IMR-90 (cell line): ENCODE results near the gene APC. TPM values are rescaled to one million over a fixed set of nuclear protein-coding genes. Genes with fewer than 3 reads are reported as not detected.

Experiments used
- ATAC-seq: fragments of 200-7000 bp; cut with Tn5 transposase; 2 replicates; pipeline ENCODE4 v1.9.1; 2020; ENCODE audit warnings: low read depth, mild to moderate bottlenecking, moderate library complexity
- BruUV-seq: library from RNA; stranded (reverse); fragments of 400-500 nt; replicated peaks from 2 replicates; lab custom pipeline; 2021; lab: Mats Ljungman, UMichigan
- CTCF ChIA-PET: fragments of 300-600 bp; formaldehyde crosslinking; extraction: SDS; loops from one replicate; lab custom pipeline; 2021; ENCODE audit warnings: antibody characterized with exemption; lab: Yijun Ruan, JAX
- POLR2A ChIA-PET: fragments of 300-600 bp; sonication (Branson Sonifier 250); formaldehyde crosslinking; loops from one replicate; lab custom pipeline; 2022; ENCODE audit warnings: antibody characterized with exemption; ENCODE audit not compliant: unreplicated experiment; lab: Charles Lee
- DNase-seq: peaks from one replicate; pipeline ENCODE4 v3.0.0; 2013
- H2AFZ ChIP-seq: replicated peaks from 2 replicates; pipeline ENCODE3; 2013; ENCODE audit warnings: low read length, mild to moderate bottlenecking; ENCODE audit not compliant: poor library complexity
- H2AK5ac ChIP-seq: 2 replicates; pipeline ENCODE4 v1.6.1; 2013; ENCODE audit warnings: low read depth, low read length, inconsistent platforms
- H2AK9ac ChIP-seq: replicated peaks from 2 replicates; pipeline ENCODE3; 2013; ENCODE audit warnings: mild to moderate bottlenecking, low read depth, low read length, moderate library complexity; ENCODE audit not compliant: poor library complexity
- H2BK120ac ChIP-seq: 2 replicates; pipeline ENCODE4 v1.6.1; 2013; ENCODE audit warnings: low read depth, low read length, inconsistent platforms
- H2BK15ac ChIP-seq: 3 replicates; pipeline ENCODE4 v1.6.1; 2013; ENCODE audit warnings: low read depth, low read length, inconsistent platforms
- H2BK20ac ChIP-seq: 2 replicates; pipeline ENCODE4 v1.6.1; 2013; ENCODE audit warnings: low read depth, mild to moderate bottlenecking, inconsistent platforms, low read length, moderate library complexity
- H2BK5ac ChIP-seq: 2 replicates; pipeline ENCODE4 v1.6.1; 2013; ENCODE audit warnings: mild to moderate bottlenecking, low read depth, low read length, inconsistent platforms; ENCODE audit not compliant: poor library complexity, severe bottlenecking
- H3K14ac ChIP-seq: replicated peaks from 2 replicates; pipeline ENCODE4 v1.6.1; 2013; ENCODE audit warnings: low read depth, low read length, inconsistent platforms
- H3K18ac ChIP-seq: 2 replicates; pipeline ENCODE4 v1.6.1; 2013; ENCODE audit warnings: low read depth, low read length, control low read depth
- H3K23ac ChIP-seq: 2 replicates; pipeline ENCODE4 v1.6.1; 2013; ENCODE audit warnings: low read depth, low read length, inconsistent platforms
- H3K27ac ChIP-seq: 2 replicates; pipeline ENCODE4 v1.5.1; 2013; ENCODE audit warnings: mild to moderate bottlenecking, control low read depth, low read length; ENCODE audit not compliant: insufficient read depth
- H3K27me3 ChIP-seq: 2 replicates; pipeline ENCODE4 v1.6.1; 2013; ENCODE audit warnings: low read length; ENCODE audit not compliant: control insufficient read depth, insufficient read depth
- H3K36me3 ChIP-seq: 2 replicates; pipeline ENCODE4 v1.6.1; 2013; ENCODE audit warnings: low read length, mixed read lengths; ENCODE audit not compliant: control insufficient read depth, insufficient read depth
- H3K4ac ChIP-seq: 2 replicates; pipeline ENCODE4 v1.6.1; 2013; ENCODE audit warnings: low read depth, low read length, inconsistent platforms
- H3K4me1 ChIP-seq: 2 replicates; pipeline ENCODE4 v1.6.1; 2013; ENCODE audit warnings: low read length, mixed read lengths; ENCODE audit not compliant: control insufficient read depth, insufficient read depth
- H3K4me2 ChIP-seq: 2 replicates; pipeline ENCODE4 v1.6.1; 2013; ENCODE audit warnings: low read depth, mild to moderate bottlenecking, control low read depth, low read length, moderate library complexity
- H3K4me3 ChIP-seq: 2 replicates; pipeline ENCODE4 v1.5.1; 2013; ENCODE audit warnings: low read depth, mild to moderate bottlenecking, control low read depth, low read length, moderate library complexity; ENCODE audit not compliant: insufficient read depth
- H3K56ac ChIP-seq: 2 replicates; pipeline ENCODE4 v1.6.1; 2013; ENCODE audit warnings: low read length, inconsistent platforms; ENCODE audit not compliant: insufficient read depth; ENCODE audit errors: extremely low read depth
- H3K79me1 ChIP-seq, 2 experiments: 2 replicates each; pipeline ENCODE4 v1.6.1; 2013; ENCODE audit warnings: low read length in 2 of 2, inconsistent platforms in 1 of 2, low read depth in 1 of 2
- H3K9ac ChIP-seq: 2 replicates; pipeline ENCODE4 v1.6.1; 2013; ENCODE audit warnings: low read depth, low read length, control low read depth
- H3K9me1 ChIP-seq: 2 replicates; pipeline ENCODE4 v1.6.1; 2013; ENCODE audit warnings: low read length, inconsistent platforms; ENCODE audit not compliant: insufficient read depth
- H3K9me3 ChIP-seq: 2 replicates; pipeline ENCODE4 v1.6.1; 2013; ENCODE audit warnings: low read length; ENCODE audit not compliant: control insufficient read depth, insufficient read depth
- H4K20me1 ChIP-seq: 2 replicates; pipeline ENCODE4 v1.6.1; 2013; ENCODE audit warnings: low read length, inconsistent platforms; ENCODE audit not compliant: insufficient read depth
- H4K5ac ChIP-seq: 2 replicates; pipeline ENCODE4 v1.6.1; 2013; ENCODE audit warnings: mild to moderate bottlenecking, low read depth, low read length, control low read depth
- H4K8ac ChIP-seq, 2 experiments: 2 replicates each; pipeline ENCODE4 v1.6.1; 2013; ENCODE audit warnings: low read depth in 2 of 2, low read length in 2 of 2, control low read depth in 1 of 2, inconsistent platforms in 1 of 2
- H4K91ac ChIP-seq: 2 replicates; pipeline ENCODE4 v1.6.1; 2013; ENCODE audit warnings: low read depth, low read length, inconsistent platforms; ENCODE audit not compliant: insufficient read depth
- BHLHE40 ChIP-seq: fragments of 150-350 bp; IDR thresholded peaks from 2 replicates; pipeline ENCODE4 v1.6.1; 2016; ENCODE audit warnings: mild to moderate bottlenecking, low read depth, low read length
- CEBPB ChIP-seq: IDR thresholded peaks from 2 replicates; pipeline ENCODE4 v1.6.1; 2012; ENCODE audit warnings: low read depth, low read length, improper control_type of control experiment
- CHD1 ChIP-seq: IDR thresholded peaks from 2 replicates; pipeline ENCODE4 v1.6.1; 2012; ENCODE audit warnings: low read depth, low read length, improper control_type of control experiment
- MAFK ChIP-seq: IDR thresholded peaks from 2 replicates; pipeline ENCODE4 v1.6.1; 2012; ENCODE audit warnings: low read depth, low read length, improper control_type of control experiment
- MXI1 ChIP-seq: IDR thresholded peaks from 2 replicates; pipeline ENCODE4 v1.6.1; 2012; ENCODE audit warnings: low read depth, mild to moderate bottlenecking, low read length, moderate library complexity, borderline replicate concordance
- NFE2L2 ChIP-seq: fragments of 150-350 bp; IDR thresholded peaks from 2 replicates; pipeline ENCODE4 v1.6.1; 2016; ENCODE audit warnings: low read depth, mild to moderate bottlenecking, low read length
- RAD21 ChIP-seq: IDR thresholded peaks from 2 replicates; pipeline ENCODE4 v1.6.1; 2012; ENCODE audit warnings: low read length, improper control_type of control experiment
- RCOR1 ChIP-seq: IDR thresholded peaks from 2 replicates; pipeline ENCODE4 v1.6.1; 2012; ENCODE audit warnings: mild to moderate bottlenecking, low read length, improper control_type of control experiment; ENCODE audit not compliant: insufficient replicate concordance
- RFX5 ChIP-seq: IDR thresholded peaks from 2 replicates; pipeline ENCODE4 v1.8.0; 2012; ENCODE audit warnings: low read depth, mild to moderate bottlenecking, low read length, moderate library complexity
- SMC3 ChIP-seq: fragments of 150-350 bp; IDR thresholded peaks from 2 replicates; pipeline ENCODE4 v1.6.1; 2016; ENCODE audit warnings: low read depth, mild to moderate bottlenecking, antibody characterized with exemption, low read length, moderate library complexity
- WGBS, 2 experiments: methylation state at CpG; one replicate each; pipeline versions ENCODE4 v1.1.5 to v1.1.7; 2013; ENCODE audit warnings: missing lambda C conversion rate in 2 of 2; ENCODE audit not compliant: insufficient read length in 1 of 2; ENCODE audit errors: extremely low coverage in 2 of 2; 5-methylcytosine and 5-hydroxymethylcytosine counted together
- dilution Hi-C: fragments of 300-500 bp; cut with HindIII; formaldehyde crosslinking; loops from one replicate; pipeline ENCODE4 v1.14.3; 2018; ENCODE audit warnings: low sequenced_read_pairs; ENCODE audit not compliant: unreplicated experiment
- in situ Hi-C: fragments of 300-500 bp; cut with MboI; formaldehyde crosslinking; loops from 3 replicates; pipeline ENCODE4 v1.14.3; 2019; ENCODE audit warnings: low sequenced_read_pairs, inconsistent platforms, mixed read lengths
- intact Hi-C: fragments of 100-400 bp; cut with micrococcal nuclease; formaldehyde crosslinking; loops from 2 replicates; pipeline ENCODE4 v1.10.0; 2022
- polyA plus RNA-seq, 3 experiments: library from polyadenylated mRNA; depleted of rRNA; stranded (reverse); fragments of >200 nt; gene quantifications; 2 replicates each; pipeline ENCODE4 v1.2.3, GENCODE V29; 2012; ENCODE audit warnings: low replicate concordance in 1 of 3
- total RNA-seq: library from RNA; depleted of rRNA; stranded (reverse); fragments of >200 nt; gene quantifications from 2 replicates; pipeline ENCODE4 v1.2.3, GENCODE V29; 2012

APC gene
- total and polyA plus RNA-seq, 2 of the 4 experiments (the other 2 are of a cell fraction) = 7.3 to 58.4 TPM

- in situ Hi-C loops (no loop called here), intact Hi-C loops (no loop called here), dilution Hi-C loops (no loop called here)
- DNase-seq = no peak
- Histone ChIP-seq H2BK5ac (no peak overlapping the region), H3K14ac (no peak overlapping the region), H3K9ac (no peak overlapping the region), H2AK5ac (no peak overlapping the region), H4K5ac (no peak overlapping the region), H2AK9ac (no peak overlapping the region), H2AFZ (no peak overlapping the region), H3K27me3 (no peaks in the 10 kb centered on the region), H3K4me2 (no peak overlapping the region), H2BK20ac (no peak overlapping the region), H2BK120ac (no peak overlapping the region), H3K79me1 (peaks cover 4 to 24% of the 10 kb centered on the region in 2 experiments), H3K18ac (no peak overlapping the region), H3K9me1 (no peaks in the 10 kb centered on the region; the same call in 1 of the 2 replicates), H3K9me3 (no peaks in the 10 kb centered on the region), H3K56ac (no peak overlapping the region), H3K27ac (no peak overlapping the region), H2BK15ac (no peak overlapping the region), H4K91ac (no peak overlapping the region), H3K4me1 (0 out of 2 replicates have a peak, but pooled peaks cover 2% of the 10 kb centered on the region), H3K4ac (no peak overlapping the region), H4K20me1 (no peaks in the 10 kb centered on the region), H3K36me3 (peaks cover 2% of the 10 kb centered on the region; the same call in 1 of the 2 replicates), H3K23ac (0 out of 2 replicates have a peak overlapping the region, but pooled peaks have one; percentile 56), H3K4me3 (no peak overlapping the region), H4K8ac (no peak overlapping the region)
- CTCF ChIA-PET = no interaction called here
- WGBS, 2 experiments = no CpG with 5 or more reads among the region's 1 CpG
- POLR2A ChIA-PET = no interaction called here
- ATAC-seq = no peak
- TF ChIP-seq MXI1 (no peak), CHD1 (no peak), NFE2L2 (no peak), MAFK (no peak), CEBPB (no peak), RFX5 (no peak), SMC3 (no peak), RAD21 (no peak), RCOR1 (no peak), BHLHE40 (no peak)
- no TSS peak for BruUV-seq
Measured at GRCh38 chr5:112752335-112752734, 14.7 kb downstream of the APC start.
